Sigmoid colon (tissue), 4 donors: ENCODE measurements around the gene ZSCAN4.

Experiments used
- EP300 ChIP-seq, 4 donors: sonication (generic); formaldehyde crosslinking; IDR thresholded peaks; one replicate each; pipeline ENCODE4 v1.6.1; 2017; ENCODE audit warnings: antibody characterized with exemption in 4 of 4
- POLR2A ChIP-seq, 2 donors: fragments of 450-650 bp; IDR thresholded peaks; one replicate each; pipeline ENCODE4 v1.6.1; 2016; ENCODE audit warnings: antibody characterized with exemption in 2 of 2, mild to moderate bottlenecking in 2 of 2, moderate library complexity in 2 of 2
- POLR2AphosphoS5 ChIP-seq, 4 donors: sonication (generic); formaldehyde crosslinking; IDR thresholded peaks; one replicate each; pipeline ENCODE4 v1.6.1; 2017; ENCODE audit warnings: antibody characterized with exemption in 4 of 4
- TF ChIP-seq, protein P1 (sequence below), 4 experiments: fragments of 450-650 bp in 3 of 4; fragments of 200-600 bp in 1 of 4; IDR thresholded peaks; one replicate each; pipeline ENCODE4 v1.5.1; 2016 to 2019; ENCODE audit warnings: antibody characterized with exemption in 4 of 4, mild to moderate bottlenecking in 3 of 4, moderate library complexity in 2 of 4

DNA sequence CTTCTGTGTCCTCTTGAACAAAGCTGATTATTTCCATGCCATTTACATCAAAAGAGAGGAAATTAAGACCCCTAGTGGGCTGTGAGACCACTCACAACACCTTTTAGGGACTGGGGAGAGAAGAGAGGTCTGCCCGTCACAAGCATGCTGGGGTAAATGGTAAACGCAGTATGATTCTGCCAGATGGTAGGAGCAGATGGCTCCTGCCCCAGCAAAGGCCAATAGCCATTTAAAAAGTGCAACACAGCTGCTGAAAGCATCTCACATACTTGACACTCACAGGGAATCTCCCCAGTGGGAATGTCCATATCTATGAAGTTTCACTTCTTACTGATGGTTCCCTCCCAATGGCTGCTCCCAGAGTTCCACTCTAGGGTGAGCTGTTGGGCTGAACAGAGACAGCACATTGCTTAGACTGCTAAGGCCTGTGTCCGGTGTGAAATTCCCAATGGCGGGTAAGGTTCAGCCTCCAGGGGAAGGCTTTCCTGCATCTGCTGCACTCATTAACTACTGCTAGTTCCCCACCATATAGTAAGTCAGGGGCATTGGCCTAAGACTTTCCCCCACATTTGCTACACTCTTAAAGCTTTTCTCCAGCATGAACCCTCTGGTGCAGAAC lies 51.3 kb downstream of the ZSCAN4 start:
- TF ChIP-seq, protein P1, sequence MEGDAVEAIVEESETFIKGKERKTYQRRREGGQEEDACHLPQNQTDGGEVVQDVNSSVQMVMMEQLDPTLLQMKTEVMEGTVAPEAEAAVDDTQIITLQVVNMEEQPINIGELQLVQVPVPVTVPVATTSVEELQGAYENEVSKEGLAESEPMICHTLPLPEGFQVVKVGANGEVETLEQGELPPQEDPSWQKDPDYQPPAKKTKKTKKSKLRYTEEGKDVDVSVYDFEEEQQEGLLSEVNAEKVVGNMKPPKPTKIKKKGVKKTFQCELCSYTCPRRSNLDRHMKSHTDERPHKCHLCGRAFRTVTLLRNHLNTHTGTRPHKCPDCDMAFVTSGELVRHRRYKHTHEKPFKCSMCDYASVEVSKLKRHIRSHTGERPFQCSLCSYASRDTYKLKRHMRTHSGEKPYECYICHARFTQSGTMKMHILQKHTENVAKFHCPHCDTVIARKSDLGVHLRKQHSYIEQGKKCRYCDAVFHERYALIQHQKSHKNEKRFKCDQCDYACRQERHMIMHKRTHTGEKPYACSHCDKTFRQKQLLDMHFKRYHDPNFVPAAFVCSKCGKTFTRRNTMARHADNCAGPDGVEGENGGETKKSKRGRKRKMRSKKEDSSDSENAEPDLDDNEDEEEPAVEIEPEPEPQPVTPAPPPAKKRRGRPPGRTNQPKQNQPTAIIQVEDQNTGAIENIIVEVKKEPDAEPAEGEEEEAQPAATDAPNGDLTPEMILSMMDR (IDR thresholded peaks at IDR 0.05) = no peak
- TF ChIP-seq POLR2A (IDR thresholded peaks at IDR 0.05) = no peak
- no peak for TF ChIP-seq POLR2AphosphoS5 (IDR thresholded peaks at IDR 0.05)
- TF ChIP-seq EP300 (IDR thresholded peaks at IDR 0.05) = no peak
